Uterus (tissue), 2 donors: ENCODE results near the gene SAMD14.

Source experiments
- POLR2A ChIP-seq, 2 donors: fragments of 450-650 bp; IDR thresholded peaks; one replicate each; pipeline ENCODE4 v1.6.1; 2016; ENCODE audit warnings: antibody characterized with exemption in 2 of 2, mild to moderate bottlenecking in 1 of 2, moderate library complexity in 1 of 2
- TF ChIP-seq, protein P1 (sequence below), 4 experiments: fragments of 200-600 bp in 2 of 4; fragments of 450-650 bp in 2 of 4; sonication (generic) in 2 of 4; IDR thresholded peaks; one replicate each; pipeline ENCODE4 v1.5.1; 2016 to 2019; ENCODE audit warnings: antibody characterized with exemption in 4 of 4, mild to moderate bottlenecking in 2 of 4, moderate library complexity in 1 of 4

- TF ChIP-seq, protein P1, sequence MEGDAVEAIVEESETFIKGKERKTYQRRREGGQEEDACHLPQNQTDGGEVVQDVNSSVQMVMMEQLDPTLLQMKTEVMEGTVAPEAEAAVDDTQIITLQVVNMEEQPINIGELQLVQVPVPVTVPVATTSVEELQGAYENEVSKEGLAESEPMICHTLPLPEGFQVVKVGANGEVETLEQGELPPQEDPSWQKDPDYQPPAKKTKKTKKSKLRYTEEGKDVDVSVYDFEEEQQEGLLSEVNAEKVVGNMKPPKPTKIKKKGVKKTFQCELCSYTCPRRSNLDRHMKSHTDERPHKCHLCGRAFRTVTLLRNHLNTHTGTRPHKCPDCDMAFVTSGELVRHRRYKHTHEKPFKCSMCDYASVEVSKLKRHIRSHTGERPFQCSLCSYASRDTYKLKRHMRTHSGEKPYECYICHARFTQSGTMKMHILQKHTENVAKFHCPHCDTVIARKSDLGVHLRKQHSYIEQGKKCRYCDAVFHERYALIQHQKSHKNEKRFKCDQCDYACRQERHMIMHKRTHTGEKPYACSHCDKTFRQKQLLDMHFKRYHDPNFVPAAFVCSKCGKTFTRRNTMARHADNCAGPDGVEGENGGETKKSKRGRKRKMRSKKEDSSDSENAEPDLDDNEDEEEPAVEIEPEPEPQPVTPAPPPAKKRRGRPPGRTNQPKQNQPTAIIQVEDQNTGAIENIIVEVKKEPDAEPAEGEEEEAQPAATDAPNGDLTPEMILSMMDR (IDR thresholded peaks at IDR 0.05) = no peak
- TF ChIP-seq POLR2A (IDR thresholded peaks at IDR 0.05) = no peak
Observed at GRCh38 chr17:50129728-50130558, at the start of gene SAMD14.
